ENCODE data around the gene FZR1. TPM values are rescaled to one million over a fixed set of nuclear protein-coding genes. Genes with fewer than 3 reads are reported as not detected.
"Not testable (repeated sequence)": the region's sequence is repeated elsewhere in the genome, so short reads cannot be mapped to it uniquely, and the experiment has no call there.

Gene FZR1
- polyA plus RNA-seq, 1 donor = 38.9 TPM

DNA sequence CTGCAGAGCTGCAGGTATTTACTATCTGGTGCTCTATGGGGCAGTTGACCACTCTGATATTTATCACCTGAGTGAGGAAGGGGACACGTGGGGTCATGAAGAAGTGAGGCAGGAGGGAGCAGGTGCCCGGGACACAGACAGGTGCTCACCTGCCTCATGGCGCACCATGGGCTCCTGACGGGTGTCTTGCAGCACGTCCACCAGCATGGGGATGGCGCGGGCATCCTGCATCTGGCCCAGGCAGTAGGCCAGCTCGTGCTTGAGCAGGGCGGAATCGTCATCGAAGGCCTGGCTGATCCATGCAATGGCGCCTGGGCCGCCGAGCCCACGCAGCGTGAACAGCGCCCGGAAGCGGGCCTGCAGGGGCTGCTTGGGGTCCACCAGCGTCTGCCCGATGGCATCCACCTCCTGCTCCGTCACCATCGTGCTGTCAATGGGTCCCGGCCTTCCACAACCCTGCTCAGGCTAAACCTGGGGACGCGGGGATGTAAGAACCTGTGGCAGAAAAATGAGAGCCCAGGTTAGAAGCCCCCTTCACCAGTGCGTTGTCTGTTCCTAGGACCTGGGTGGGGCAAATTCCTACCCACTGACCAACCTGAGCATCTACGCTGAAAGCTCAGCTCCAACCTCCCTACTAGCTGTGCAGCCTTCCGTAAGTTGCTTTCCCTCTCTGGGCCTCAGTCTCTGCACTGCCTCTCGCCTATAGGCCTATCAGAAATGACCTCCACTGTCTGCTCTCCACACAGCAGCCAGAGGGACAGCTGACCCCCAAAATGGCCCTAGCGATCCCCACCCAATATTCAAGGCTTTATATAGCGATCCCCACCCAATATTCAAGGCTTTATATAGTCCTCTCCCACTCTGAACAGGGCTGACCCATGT is 9.5 kb upstream of the FZR1 start:
- no peak for DNase-seq

DNA sequence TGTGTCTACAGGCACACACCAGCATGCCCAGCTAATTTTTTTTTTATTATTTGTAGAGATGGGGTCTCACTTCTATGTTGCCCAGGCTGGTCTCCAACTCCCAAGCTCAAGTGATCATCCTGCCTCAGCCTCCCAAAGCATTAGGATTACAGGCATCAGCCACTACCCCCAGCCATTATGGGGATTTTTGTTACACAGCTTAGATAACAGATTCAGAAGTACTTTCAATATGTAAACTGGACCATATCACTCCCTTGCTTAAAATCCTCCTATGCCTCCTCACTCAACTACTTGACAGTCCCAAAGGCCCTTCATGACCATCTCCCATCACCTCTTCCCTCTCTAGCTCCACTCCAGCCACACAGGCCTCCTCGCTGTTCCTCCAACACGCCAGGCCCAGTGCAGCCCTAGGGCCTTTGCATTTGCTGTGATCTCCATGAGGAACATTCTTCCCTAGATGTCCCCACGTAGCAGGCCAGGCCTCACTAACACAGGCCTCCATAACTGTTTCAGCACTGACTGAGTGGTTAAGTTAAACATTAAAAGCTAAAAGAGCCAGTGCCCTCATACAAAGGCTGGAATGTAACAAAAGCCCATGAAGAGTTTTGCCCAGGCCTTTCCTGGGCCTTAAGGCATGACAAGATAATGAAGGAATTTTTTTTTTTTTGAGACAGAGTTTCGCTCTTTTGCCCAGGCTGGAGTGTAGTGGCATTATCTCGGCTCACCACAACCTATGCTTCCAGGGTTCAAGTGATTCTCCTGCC is 8.2 kb upstream of the FZR1 start:
- no peak for DNase-seq

DNA sequence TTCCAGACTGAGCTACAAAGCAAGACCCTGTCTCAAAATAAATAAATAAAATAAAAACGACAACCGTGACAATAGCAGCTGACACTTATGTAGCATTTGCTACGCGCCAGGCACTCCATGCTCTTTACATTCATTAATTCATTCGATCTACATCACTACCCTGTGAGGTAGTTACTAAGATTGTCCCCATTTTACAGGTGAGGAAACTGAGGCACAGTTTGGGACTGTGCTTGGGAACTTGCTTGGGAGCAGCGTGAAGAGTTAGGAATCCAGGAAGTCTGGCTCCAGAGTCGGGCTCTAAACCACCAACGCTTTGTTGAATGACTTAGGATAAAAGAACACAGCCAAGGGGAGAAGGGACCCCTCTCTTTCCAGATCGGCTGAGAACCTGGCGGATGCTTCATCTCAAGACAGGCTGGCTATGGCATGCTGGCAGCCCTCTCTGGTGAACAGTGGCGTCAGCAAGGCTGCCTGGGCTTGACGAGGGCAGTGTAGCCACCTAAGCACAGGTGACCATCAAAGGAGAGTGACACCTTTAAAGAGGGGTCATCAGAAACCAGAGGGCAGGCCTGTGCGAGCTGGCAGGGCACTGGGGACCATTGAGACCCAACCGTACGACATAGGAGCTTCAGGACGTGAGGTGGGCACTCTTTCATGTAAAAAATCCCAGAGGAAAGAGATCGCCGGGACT is 6.2 kb upstream of the FZR1 start:
- DNase-seq = no peak

DNA sequence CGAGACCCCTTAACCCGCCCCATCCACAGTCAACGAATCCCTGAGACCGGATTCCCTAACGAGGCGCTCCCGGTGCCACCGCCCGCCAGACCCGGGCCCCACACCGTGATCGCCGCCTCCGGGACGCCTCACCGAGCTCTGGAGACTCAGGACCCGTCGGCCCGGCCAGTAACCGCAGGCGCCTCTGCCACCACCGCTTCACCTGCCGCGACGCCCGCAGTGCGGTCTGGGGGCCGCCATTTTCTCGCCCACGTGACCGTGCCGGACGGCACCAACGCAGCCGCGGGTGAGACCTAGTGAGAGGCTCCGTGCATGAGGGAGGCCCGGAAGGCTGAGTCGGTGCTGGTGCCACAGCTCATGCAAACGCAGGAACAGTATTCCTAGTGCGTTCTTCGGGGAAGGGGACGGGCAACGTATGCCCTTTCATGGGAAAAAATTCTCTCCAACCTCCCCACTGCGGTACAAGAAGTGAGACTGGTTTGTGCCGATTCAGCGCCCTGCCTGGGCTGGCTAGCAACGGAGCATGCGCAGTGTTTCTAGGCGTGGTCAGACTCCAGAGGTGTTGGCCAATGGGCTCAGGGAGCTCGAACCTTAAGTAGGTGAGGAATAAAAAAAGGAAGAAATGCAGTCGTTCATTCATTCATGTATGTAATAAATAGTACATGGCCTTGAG is 5.5 kb upstream of the FZR1 start, which contains the start of gene DOHH:
Gene DOHH (minus strand): TSS at position 246 of the 673 bp plus-strand sequence. CDS start 3,860 bp downstream, outside the sequence.
- DNase-seq = peak; percentile 98

DNA sequence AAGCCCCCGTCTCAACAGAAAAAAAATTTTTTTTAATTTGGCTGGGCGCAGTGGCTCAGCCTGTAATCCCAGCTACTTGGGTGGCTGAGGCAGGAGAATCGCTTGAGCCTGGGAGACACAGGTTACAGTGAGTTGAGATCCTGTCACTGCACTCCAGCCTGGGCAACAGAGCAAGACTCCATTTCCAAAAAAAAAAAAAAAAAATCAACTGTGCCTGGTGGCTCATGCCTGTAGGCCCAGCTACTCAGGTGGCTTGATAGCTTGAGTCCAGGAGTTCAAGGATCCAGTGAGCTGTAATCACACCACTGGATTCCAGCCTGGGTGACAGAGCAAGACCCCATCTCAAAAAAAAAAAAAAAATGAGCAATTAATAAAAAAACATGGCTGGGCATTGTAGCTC is 4.3 kb upstream of the FZR1 start:
- no peak for DNase-seq

DNA sequence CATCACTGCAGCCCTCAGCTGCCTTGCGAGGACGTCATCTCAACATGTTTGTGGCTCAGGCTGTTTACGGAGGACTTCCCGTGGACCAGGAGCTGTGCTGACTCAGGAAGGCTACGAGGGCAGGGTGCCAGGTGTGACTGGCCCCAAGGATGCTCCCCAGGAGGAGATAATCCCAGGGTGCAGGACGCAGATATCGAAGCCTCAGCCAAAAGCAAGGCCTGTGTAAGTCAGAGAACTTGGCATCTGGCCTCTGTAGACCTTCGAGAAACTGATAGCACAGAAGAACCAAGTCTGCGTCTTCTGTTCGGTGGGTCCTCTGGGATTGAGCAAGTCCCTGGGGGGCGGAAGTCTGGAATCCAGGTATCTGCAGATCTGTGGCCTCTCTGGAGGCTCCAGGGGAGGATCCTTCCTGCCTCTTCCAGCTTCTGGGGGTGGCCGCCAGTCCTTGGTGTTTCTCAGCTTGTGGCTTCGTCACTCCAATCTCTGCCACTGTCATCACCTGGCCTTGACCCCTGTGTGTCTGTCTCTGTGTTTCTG is 3.0 kb upstream of the FZR1 start:
- no peak for DNase-seq

DNA sequence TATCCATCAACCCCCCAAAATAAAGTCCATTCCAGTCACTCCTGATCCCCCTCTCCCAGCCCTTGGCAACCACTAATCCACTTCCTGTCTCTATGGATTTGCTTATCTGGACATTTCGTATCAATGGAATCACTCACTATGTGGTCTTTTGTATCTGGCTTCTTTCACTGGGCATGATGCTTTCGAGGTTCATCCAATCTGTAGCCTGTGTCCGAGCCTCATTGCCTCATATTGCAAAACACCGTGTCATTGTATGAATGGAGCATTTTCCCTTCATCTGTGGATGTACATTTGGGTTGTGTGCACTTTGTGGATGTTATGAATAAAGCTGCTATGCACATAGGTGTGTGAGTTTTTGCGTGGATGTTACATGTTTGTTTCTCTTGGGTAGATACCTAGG is 1.4 kb upstream of the FZR1 start:
- no peak for DNase-seq

DNA sequence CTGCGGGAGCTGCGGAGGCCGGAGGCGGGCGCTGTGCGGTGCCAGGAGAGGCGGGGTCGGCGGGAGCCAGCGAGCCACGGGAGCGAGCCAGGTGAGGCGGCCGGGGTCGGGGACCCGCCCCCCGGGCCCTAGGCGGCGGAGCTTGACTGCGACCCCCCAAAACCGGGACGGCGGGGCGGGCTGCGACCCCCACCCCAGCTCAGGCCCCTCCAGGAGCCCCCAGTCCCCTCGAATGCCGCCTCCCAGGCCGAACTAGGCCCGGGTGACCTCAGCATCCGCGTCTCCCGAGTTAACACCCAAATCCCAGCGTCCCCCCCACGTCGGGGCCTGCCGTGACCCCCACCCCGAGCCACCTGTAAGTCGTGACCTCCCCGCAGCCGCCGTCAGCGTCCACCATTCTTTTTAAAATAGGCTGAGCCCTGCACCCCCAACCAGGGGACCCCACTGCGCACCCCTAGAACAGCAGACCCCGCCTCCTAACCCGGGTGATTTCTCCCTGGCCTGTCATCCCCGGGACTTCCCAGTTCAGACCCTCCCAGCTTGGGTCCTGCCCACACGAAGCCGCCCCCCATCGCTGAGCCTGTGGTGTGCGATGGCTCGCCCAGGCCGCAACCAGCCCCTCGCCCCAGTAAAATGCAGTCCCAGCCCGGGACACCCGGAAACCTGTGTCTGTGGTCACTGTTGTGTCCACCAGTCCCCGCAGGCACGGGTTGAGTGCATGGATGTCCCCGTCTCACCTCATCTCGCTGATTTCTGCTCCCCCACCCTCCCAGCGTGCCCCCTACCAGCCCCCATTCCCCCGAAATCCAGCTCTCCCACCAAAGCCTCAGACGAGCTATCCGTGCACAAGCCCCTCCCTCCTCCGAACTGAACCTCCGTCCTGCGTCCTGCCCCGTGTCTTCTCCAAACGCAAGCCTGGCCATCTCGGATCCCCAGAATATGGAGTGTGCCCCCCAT is 551 bp downstream of the FZR1 start:
- DNase-seq = peak; percentile 41

DNA sequence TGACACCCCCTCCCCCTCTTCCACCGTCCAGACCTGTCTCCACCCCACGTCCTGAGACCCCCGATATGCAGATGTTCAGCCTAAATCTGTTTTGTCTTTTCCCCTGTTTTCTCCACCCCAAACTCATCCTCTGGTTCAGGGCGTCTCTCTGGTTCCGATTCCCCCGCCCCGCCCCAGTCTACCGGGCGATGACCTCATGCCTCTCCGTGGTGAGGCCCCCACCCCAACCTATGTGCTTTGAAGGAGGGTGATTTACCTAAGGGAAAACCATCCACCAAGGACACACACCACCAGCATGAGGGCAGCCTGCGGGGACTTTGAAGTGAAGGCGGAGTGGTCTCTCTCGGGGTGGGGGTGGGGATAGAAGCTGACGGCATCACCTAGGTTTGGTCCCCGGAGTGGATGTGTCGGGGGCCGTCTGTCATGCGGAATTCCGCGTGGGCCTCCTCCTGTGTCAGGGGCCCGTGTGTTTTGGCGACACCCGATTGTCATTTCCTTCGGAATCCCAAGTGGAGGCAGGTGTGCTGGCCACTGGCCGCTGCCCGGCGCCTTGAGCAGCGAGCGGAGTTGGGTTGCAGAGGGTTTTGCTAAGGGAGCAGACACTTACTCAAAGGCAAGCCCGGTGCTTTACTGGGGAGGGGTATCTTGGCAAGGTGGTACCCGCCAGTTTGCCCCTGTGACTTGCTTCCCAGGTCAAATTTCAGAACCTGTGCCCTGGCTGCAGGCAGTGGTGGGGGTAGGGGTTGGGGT is 1.4 kb downstream of the FZR1 start:
- DNase-seq = no peak

DNA sequence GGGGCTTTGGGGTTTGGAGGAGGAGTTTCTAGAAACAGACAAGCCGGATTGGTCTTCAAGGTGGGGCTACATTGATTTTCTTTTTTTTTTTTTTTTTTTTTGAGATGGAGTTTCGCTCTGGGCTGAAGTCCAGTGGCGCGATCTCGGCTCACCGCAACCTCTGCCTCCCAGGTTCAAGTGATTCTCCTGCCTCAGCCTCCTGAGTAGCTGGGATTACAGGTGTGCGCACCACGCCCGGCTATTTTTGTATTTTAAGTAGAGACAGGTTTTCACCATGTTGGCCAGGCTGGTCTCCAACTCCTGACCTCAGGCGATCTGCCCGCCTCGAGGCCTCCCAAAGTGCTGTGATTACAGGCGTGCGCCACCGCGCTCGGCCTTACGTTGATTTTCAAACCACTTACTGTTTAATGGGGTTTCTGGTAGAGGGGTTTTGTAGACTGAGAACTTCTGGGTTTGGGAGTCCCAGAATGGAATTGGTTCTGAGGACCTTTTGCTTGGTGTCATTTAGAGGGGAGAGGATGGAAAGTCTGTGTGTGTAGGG is 2.1 kb downstream of the FZR1 start:
- DNase-seq = not testable (repeated sequence)

DNA sequence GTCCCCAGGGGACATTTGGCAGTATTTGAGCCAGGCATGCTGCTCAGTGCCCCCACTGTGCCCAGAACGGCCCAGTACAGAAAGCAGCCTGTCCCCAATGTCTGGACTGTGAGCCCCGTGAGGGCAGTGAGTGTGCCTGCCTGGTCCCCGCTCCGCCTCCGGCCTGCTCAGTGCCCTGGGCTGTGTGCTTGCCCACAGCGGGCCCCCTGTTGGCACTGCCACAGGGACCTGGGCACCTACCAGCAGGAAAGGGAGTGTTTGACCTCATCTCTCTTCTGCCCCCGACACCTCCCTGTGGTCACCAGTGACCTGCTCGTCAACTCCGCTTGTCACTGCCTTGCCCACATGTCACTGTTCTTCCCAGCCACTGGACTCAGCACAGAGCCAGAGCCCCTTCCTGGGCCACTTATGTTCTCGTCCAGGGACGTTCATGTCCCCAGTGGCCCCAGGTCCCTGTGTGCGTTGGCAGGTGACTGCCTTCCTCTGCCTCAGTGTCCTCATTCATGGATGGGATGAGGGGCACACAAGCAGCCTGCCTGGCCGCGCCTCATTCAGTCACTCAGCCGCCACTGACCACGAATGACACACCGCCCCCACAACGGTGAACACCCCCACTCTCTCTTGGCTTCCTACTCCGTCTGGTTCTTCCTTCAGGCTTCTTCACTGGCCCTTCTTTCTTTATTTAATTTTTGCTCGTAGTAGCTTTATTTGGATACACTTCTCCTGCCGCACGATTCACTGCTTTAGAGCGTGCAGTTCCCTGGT is 2.8 kb downstream of the FZR1 start:
- DNase-seq = no peak

DNA sequence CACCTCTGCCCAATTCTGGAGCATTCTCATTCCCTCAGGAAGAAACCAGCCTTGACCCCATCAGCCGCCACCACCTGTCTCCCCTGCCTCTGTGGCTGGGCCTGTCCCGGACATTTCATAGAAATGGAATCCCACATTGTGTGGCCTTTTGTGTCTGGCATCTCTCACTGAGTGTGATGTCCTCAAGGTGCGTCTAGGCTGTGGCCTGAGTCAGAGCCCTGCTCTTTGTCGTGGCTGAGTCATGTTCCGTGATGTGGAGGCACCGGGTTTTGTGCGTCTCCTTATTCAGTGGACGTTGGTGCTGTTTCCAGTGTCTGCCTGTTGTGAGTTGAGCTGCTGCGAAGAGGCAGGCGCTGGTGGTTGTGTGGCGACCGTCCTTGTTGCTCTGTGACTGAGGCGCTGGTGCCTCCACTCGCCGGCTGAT is 3.5 kb downstream of the FZR1 start:
- DNase-seq = no peak

DNA sequence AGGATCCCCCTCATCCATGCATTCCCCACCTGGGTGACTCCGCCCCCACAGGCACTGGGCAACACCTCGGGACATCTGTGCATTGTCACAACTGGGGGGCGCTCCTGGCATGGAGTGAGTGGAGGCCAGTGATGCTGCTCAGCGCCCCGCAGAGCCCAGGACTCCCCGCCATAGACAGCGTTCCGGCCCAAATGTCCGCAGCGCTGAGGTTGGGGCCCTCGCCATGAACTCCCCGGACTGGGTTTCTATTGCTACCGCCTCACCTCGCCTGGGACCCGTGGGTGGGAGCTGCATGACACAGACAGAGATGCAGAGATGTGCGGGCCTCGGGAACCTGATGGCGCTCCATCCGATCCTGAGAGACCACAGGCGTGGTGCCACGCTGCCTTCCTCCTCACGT is 4.6 kb downstream of the FZR1 start:
- DNase-seq = no peak

DNA sequence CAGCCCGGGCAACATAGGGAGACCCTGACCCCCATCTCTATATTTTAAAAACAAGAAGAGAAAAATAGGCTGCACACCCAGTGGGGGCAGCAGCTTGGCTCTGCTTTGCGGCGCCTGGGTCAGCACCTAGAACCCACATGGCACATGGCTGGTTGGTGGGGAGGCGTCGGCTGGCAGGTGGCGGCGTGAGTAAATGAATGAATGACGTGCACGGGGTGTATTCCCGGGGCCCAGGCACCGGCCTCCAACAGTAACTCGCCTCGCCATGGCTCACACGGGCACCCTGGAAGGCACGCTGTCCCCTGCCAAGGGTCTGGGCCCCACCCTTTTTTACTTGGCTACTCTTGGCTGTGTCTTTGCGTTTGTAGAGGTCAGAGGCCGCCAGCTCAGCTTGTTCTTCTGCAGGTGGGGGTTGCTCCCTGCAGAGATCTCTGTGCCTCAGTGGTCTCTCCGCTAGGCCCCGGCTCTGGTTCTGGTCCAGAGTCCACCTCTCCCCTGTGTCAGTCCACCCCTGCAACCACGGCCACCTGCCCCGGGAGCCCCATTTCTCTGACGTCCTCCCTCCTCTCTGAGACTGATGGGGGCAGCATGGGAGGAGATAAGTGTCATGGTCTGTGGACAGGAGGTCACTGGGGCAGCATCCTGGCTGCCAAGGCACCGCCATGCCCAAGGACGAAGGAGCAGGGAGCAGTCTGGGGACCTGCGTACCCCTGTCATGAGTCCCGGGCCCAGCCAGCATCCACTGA is 5.6 kb downstream of the FZR1 start:
- no peak for DNase-seq

DNA sequence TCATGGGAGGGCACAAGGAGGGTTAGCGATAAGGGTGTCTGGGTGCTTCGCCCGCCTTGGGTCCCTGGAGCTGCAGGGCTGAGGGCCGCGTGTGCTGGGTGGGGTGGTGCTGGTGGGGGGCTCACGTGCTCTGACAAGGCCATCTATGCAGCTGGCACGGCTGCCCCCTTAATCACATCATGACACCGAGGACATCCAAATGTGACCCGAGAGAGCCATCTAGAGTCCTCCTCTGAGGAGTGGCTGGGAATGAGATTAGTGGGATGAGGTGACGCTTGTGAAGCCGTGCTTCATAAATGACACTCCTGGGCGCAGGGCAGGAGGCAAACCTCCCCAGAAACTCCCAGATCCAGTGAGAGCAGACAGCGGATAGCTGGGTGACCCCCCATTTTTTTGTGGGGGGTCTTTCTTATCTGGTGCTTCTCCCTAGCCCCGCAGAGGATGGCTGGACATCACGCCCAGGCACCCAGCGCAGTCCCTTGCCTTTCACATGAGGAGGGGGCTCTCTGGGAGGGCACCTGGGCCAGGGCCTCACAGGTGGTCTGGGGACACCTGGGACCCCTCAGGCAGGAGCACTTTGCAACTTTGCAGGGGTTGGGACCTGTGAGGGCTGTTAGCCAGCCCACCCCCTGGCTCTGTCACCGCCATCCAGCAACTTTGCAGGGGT is 6.6 kb downstream of the FZR1 start:
- DNase-seq = no peak

DNA sequence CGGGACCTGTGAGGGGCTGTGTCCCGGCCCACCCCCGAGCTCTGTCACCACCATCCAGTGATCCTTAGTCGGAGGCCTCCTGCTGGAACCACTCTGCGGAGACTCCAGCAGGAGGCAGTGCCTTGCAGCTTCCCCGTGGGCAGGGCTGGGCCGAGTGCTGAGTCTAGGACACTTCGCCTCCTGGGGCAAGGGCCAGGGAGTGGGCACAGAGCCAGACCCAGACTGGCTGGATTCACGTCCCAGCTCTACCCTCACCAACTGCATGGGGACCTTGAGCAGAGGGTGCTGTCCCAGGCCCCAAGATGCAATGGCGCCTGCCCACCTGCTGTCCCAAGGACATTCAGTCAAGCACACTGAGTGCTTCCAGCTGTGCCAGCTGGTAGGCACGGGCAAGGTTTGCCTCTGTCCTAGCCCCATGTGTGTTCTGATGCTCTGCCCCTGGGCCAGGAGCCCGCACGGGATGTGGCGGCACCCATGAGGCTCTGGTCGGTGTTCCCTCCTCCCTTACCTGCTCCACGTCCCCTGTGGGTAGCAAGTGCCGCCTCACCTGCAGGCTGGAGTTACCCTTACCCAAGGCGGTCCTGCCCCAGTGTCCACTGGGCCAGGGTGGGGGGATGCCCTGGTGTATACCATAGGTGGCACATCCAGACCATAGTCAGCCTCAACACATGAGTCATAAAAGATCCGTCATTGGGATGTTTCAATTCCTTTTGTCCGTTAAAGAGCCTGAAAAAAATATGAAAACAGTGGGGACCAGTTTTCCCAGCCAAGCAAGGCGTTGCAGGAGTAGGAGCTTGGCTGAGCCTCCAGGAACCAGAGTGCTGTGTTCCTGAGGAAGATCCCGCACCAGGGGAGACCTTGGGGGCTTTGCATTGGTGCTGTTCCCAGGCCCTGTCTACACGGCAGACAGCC is 7.4 kb downstream of the FZR1 start:
- no peak for DNase-seq

DNA sequence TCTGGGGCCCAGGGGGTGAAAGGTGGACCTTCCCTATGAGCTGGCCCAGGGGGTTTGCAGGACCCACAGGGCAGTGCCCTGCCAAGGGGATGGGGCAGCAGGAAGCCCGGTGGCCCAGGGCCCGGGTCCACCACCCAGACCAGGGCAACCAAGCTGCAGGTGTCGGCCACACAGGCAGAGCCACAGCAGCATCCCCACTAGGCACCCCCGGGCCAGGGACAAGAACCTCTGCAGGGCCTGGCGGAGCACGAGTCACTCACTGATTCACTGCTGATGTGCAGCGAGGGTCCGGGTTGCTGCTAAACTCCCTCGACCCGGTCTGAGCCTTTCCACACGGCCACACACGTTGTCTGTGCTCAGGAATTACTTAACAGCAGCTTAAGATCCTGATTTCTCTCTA is 8.8 kb downstream of the FZR1 start:
- DNase-seq = no peak
